Osteocyte (in vitro differentiated cells): Measurements from ENCODE around the gene DTNB. TPM values are rescaled to one million over a fixed set of nuclear protein-coding genes. Genes with fewer than 3 reads are reported as not detected.
"Not testable (repeated sequence)": the region's sequence is repeated elsewhere in the genome, so short reads cannot be mapped to it uniquely, and the experiment has no call there.

ENCODE experiments used
- DNase-seq: peaks from one replicate; pipeline ENCODE4 v3.0.0; 2021; ENCODE audit warnings: mixed read lengths; ENCODE audit not compliant: unreplicated experiment; ENCODE audit errors: extremely low spot score
- H3K27ac Mint-ChIP-seq: one replicate; pipeline ENCODE4 v1.8.0; 2021; ENCODE audit warnings: mild to moderate bottlenecking, mixed read lengths; ENCODE audit not compliant: unreplicated experiment
- H3K27me3 Mint-ChIP-seq: one replicate; pipeline ENCODE4 v1.8.0; 2021; ENCODE audit warnings: mixed read lengths; ENCODE audit not compliant: unreplicated experiment
- H3K36me3 Mint-ChIP-seq: one replicate; pipeline ENCODE4 v1.8.0; 2021; ENCODE audit warnings: mixed read lengths; ENCODE audit not compliant: unreplicated experiment
- H3K4me1 Mint-ChIP-seq: one replicate; pipeline ENCODE4 v1.8.0; 2021; ENCODE audit warnings: mixed read lengths; ENCODE audit not compliant: unreplicated experiment
- H3K4me3 Mint-ChIP-seq: one replicate; pipeline ENCODE4 v1.8.0; 2021; ENCODE audit warnings: mild to moderate bottlenecking, moderate library complexity, mixed read lengths; ENCODE audit not compliant: unreplicated experiment
- H3K9me3 Mint-ChIP-seq: one replicate; pipeline ENCODE4 v1.8.0; 2021; ENCODE audit warnings: mixed read lengths; ENCODE audit not compliant: unreplicated experiment
- CTCF ChIP-seq: fragments of 200-600 bp; sonication (generic); IDR thresholded peaks from 2 replicates; pipeline ENCODE4 v1.5.0; 2021; ENCODE audit warnings: antibody characterized with exemption, mild to moderate bottlenecking, moderate library complexity
- total RNA-seq: library from RNA; stranded (reverse); gene quantifications from 2 replicates; pipeline ENCODE4 v1.2.1, GENCODE V29; 2021

The DTNB gene
- total RNA-seq, 1 donor from 2014 or later: 20.9 TPM

- Mint-ChIP-seq H3K9me3 (no peaks in the 10 kb centered on the region), H3K4me1 (peaks cover 27% of the 10 kb centered on the region), H3K36me3 (peaks cover 2% of the 10 kb centered on the region), H3K27me3 (no peaks in the 10 kb centered on the region), H3K27ac (peak overlapping the region; percentile 50), H3K4me3 (no peak overlapping the region)
- TF ChIP-seq CTCF: no peak
- DNase-seq: no peak
These were observed 129.4 kb downstream of the DTNB start for GRCh38 chr2:25543939-25544338.

GRCh38 chr2:25541378-25541777, 132.0 kb downstream of the DTNB start:
- Mint-ChIP-seq H3K9me3 (no peaks in the 10 kb centered on the region), H3K4me3 (no peak overlapping the region), H3K27me3 (no peaks in the 10 kb centered on the region), H3K4me1 (peaks cover 20% of the 10 kb centered on the region), H3K27ac (no peak overlapping the region), H3K36me3 (peaks cover 2% of the 10 kb centered on the region)
- DNase-seq: no peak
- no peak for TF ChIP-seq CTCF

GRCh38 chr2:25539136-25539535, 134.2 kb downstream of the DTNB start:
- TF ChIP-seq CTCF: no peak
- no peaks in the 10 kb centered on the region for H3K27me3 Mint-ChIP-seq
- no peak overlapping the region for H3K27ac Mint-ChIP-seq
- no peaks in the 10 kb centered on the region for H3K9me3 Mint-ChIP-seq
- peaks cover 6% of the 10 kb centered on the region for H3K4me1 Mint-ChIP-seq
- no peak for DNase-seq
- no peak overlapping the region for H3K4me3 Mint-ChIP-seq
- no peaks in the 10 kb centered on the region for H3K36me3 Mint-ChIP-seq

- DNase-seq: no peak
- H3K4me3 Mint-ChIP-seq: no peak overlapping the region
- no peaks in the 10 kb centered on the region for H3K36me3 Mint-ChIP-seq
- TF ChIP-seq CTCF: no peak
- H3K4me1 Mint-ChIP-seq: no peaks in the 10 kb centered on the region
- no peaks in the 10 kb centered on the region for H3K27me3 Mint-ChIP-seq
- H3K27ac Mint-ChIP-seq: no peak overlapping the region
- no peaks in the 10 kb centered on the region for H3K9me3 Mint-ChIP-seq
These were observed 135.9 kb downstream of the DTNB start for GRCh38 chr2:25537526-25537925.

- DNase-seq, H3K4me3 Mint-ChIP-seq, H3K27ac Mint-ChIP-seq, H3K4me1 Mint-ChIP-seq, H3K9me3 Mint-ChIP-seq, H3K36me3 Mint-ChIP-seq, H3K27me3 Mint-ChIP-seq: not testable (repeated sequence)
These were observed 137.7 kb downstream of the DTNB start for GRCh38 chr2:25535411-25536289.

- not testable (repeated sequence) for H3K4me1 Mint-ChIP-seq, H3K27ac Mint-ChIP-seq, H3K9me3 Mint-ChIP-seq, H3K27me3 Mint-ChIP-seq, H3K4me3 Mint-ChIP-seq, DNase-seq, H3K36me3 Mint-ChIP-seq
These were observed 138.4 kb downstream of the DTNB start for GRCh38 chr2:25534937-25535336.
